ENCODE data around the gene ITGB1BP1. TPM values are rescaled to one million over a fixed set of nuclear protein-coding genes. Genes with fewer than 3 reads are reported as not detected.
"Not testable (repeated sequence)": the region's sequence is repeated elsewhere in the genome, so short reads cannot be mapped to it uniquely, and the experiment has no call there.

Gene ITGB1BP1
- total RNA-seq, 4 donors from 2014 or later = 14.3 to 39.1 (median 32.6) TPM

DNA sequence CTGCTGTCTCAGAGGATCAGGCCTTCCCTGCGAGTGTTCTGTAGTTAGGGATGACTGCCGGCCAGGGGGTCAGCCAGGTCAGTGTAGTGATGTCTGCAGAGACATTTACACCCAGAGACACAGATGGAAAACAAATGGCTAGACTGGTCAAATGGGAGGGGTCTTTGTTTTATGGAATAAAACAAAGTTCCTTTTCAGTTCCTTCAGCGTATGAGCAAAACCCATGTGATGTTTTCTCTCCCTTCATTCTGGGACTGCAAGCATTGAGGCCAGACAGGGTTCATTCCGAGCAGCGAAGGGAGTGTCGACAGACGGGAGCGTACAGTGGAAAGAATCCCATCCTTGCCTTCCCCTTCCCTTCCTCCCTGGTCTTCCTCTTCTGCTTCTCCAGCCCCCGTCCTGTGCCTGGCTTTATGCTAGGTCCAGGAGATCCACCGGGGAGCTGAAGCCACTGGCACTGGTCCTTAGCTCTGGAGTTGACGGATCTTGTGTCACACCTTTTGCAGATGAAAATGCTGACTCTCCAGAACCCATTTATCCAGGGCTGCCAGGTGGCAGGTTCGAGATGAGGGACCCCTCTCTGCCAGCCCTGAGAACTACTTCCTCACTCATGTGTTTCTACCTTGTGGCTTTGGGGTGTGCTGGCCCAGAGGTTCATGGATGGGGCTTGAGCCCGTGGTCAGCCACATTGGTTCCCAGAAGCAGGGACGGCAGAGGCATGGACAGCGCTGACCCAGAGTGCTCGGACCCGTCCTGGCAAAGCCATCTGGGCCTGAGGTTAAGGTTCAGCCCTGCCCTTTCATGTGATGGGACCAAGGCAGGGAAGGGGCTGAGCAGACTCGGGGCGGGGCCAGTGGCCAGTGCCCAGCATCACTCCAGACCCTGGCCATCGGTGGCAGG, 24.2 kb downstream of the ITGB1BP1 start:
- 66 to 83% methylated on average over 10 to 17 of the region's 20 CpGs for WGBS, 2 donors
- no peak overlapping the region for H3K4me3 ChIP-seq
- no peaks in the 10 kb centered on the region for H3K27me3 ChIP-seq
- peaks cover 0 to 62% (median 0%) of the 10 kb centered on the region in 3 donors for H3K36me3 ChIP-seq
- TF ChIP-seq, protein P1, sequence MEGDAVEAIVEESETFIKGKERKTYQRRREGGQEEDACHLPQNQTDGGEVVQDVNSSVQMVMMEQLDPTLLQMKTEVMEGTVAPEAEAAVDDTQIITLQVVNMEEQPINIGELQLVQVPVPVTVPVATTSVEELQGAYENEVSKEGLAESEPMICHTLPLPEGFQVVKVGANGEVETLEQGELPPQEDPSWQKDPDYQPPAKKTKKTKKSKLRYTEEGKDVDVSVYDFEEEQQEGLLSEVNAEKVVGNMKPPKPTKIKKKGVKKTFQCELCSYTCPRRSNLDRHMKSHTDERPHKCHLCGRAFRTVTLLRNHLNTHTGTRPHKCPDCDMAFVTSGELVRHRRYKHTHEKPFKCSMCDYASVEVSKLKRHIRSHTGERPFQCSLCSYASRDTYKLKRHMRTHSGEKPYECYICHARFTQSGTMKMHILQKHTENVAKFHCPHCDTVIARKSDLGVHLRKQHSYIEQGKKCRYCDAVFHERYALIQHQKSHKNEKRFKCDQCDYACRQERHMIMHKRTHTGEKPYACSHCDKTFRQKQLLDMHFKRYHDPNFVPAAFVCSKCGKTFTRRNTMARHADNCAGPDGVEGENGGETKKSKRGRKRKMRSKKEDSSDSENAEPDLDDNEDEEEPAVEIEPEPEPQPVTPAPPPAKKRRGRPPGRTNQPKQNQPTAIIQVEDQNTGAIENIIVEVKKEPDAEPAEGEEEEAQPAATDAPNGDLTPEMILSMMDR (IDR thresholded peaks at IDR 0.05) = no peak
- no peak for TF ChIP-seq POLR2A (IDR thresholded peaks at IDR 0.05)
- no peaks in the 10 kb centered on the region for H3K9me3 ChIP-seq
- intact Hi-C loops (cut with DNase I) = no loop called here
- DNase-seq = no peak
- peak overlapping the region in 3 of 4 donors; percentile 35 to 87 (median 73) for H3K27ac ChIP-seq
- peaks cover 3 to 39% (median 6%) of the 10 kb centered on the region in 3 donors for H3K4me1 ChIP-seq

DNA sequence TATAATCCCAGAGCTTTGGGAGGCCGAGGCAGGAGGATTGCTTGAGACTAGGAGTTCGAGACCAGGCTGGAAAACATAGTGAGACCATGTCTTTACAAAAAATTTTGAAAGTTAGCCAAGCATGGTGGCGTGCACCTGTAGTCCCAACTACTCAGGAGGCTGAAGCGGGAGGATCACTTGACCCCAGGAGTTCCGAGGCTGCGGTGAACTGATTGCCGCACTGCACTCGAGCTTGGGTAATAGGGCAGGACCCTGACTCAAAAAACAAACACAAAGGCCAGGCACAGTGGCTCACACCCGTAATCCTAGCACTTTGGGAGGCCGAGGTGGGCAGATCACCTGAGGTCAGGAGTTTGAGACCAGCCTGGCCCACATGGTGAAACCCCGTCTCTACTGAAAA, 25.1 kb downstream of the ITGB1BP1 start:
- intact Hi-C loops (cut with DNase I); DNase-seq; H3K27me3 ChIP-seq; H3K9me3 ChIP-seq; H3K4me3 ChIP-seq: not testable (repeated sequence)
- Histone ChIP-seq H3K36me3 (peaks cover 0 to 54% (median 0%) of the 10 kb centered on the region in 3 donors), H3K27ac (peak overlapping the region in 3 of 4 donors; percentile 19 to 69 (median 55)), H3K4me1 (peaks cover 3 to 36% (median 8%) of the 10 kb centered on the region in 3 donors)
- WGBS, 2 donors = 91 to 93% methylated on average over 10 to 11 of the region's 11 CpGs

DNA sequence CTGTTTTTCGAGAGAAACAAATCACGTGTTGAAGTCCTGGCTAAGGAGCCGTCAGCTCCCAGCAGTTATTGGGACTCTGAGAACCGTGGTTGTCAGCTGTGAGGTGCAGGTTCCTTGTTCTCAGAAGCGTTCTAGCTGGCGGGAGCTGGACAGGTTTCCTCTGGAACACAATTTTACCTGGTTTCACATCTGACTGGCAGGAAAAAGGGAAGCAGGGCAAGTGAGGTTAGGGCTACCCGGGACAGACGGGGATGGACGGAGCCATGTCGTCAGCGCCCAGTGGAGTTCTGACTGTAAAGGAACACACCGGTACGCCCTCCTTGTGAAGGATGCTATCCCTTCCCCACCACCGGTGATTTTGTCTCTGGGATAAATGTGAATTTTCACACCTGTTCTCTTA, 26.1 kb downstream of the ITGB1BP1 start:
- no peak for DNase-seq
- Histone ChIP-seq H3K4me1 (peaks cover 3 to 46% (median 9%) of the 10 kb centered on the region in 3 donors), H3K9me3 (no peaks in the 10 kb centered on the region), H3K27me3 (no peaks in the 10 kb centered on the region), H3K27ac (no peak overlapping the region), H3K4me3 (no peak overlapping the region), H3K36me3 (peaks cover 0 to 48% (median 0%) of the 10 kb centered on the region in 3 donors)
- WGBS, 2 donors = 89% methylated on average over 13 to 14 of the region's 14 CpGs
- TF ChIP-seq, protein P1 (IDR thresholded peaks at IDR 0.05) = no peak
- no peak for TF ChIP-seq POLR2A (IDR thresholded peaks at IDR 0.05)
- intact Hi-C loops (cut with DNase I) = no loop called here

DNA sequence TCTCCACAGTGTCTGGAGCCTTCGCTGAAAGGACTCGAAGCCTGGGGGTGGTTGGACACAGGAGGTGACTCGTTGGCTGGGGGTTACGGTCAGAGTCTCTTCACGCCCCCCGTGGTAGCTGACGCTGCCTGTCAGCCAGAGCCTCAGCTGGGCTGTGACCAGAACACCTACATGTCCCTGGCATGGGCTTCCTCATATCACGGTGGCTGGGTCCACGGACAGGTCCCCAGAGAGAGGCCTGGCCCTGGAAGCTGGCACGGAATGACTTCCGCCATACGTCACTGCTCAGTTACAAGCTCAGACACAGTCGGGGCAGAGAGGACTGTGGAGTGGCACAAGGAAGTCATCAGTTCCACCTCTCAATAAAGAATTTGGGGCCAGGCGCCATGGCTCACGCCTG, 28.5 kb downstream of the ITGB1BP1 start:
- Histone ChIP-seq H3K4me1 (peaks cover 0 to 29% (median 9%) of the 10 kb centered on the region in 3 donors), H3K9me3 (no peaks in the 10 kb centered on the region), H3K4me3 (no peak overlapping the region), H3K27me3 (no peaks in the 10 kb centered on the region), H3K36me3 (peaks cover 0 to 46% (median 0%) of the 10 kb centered on the region in 3 donors), H3K27ac (no peak overlapping the region)
- WGBS, 2 donors = 95 to 100% methylated on average over 1 to 9 of the region's 15 CpGs
- intact Hi-C loops (cut with DNase I) = no loop called here
- no peak for DNase-seq
- no peak for TF ChIP-seq POLR2A (IDR thresholded peaks at IDR 0.05)
- TF ChIP-seq, protein P1 (IDR thresholded peaks at IDR 0.05) = no peak

DNA sequence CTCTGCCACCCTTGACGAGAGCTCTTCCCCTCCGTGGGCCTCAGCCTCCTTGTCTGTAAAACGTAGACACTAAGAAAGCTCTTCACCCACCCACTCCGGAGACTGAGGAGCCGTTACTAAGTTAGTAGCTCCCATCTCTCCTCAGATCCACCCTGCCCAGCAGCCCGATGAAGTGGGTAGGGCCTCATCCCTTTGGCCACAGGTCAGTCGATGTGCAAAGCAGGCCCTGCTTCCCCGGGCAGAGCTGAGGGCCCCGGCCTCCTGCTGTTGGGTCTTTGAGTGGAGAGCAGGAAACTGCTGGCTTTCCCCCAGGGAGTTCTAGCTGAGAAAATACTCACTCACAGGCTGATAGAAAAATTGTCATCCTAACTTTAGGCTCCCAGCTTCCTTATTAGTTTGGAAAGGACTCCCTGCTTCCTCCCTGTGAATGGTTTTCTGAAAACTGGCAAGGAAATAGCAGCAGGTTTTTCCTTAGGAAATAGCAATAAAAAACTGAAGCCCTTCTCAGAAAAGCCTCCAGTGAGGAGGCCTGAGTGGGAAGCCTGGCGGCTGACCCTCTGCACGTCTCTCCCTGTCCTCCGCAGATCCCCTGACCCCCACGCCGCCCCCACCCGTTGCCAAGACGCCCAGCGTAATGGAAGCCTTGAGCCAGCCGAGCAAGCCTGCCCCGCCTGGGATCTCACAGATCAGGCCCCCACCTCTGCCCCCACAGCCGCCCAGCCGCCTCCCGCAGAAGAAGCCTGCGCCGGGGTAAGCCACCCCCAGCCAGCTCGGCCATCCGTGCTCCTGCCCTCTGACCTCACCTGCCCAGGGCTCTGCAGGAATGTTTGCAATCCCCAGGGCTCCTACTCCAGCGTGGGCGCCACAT, 30.2 kb downstream of the ITGB1BP1 start:
- no peak for TF ChIP-seq POLR2A (IDR thresholded peaks at IDR 0.05)
- TF ChIP-seq, protein P1 (IDR thresholded peaks at IDR 0.05) = no peak
- peak overlapping the region; percentile 6 to 78 (median 64) for H3K27ac ChIP-seq
- 63 to 75% methylated on average over 4 to 17 of the region's 28 CpGs for WGBS, 2 donors

More for the DNA sequence above, 30.2 kb downstream of the ITGB1BP1 start:
- H3K36me3 ChIP-seq = peaks cover 0 to 63% (median 0%) of the 10 kb centered on the region in 3 donors
- intact Hi-C loops (cut with DNase I) = no loop called here
- H3K4me1 ChIP-seq = peaks cover 0 to 15% (median 4%) of the 10 kb centered on the region in 3 donors
- H3K9me3 ChIP-seq = no peaks in the 10 kb centered on the region
- no peaks in the 10 kb centered on the region for H3K27me3 ChIP-seq
- no peak overlapping the region for H3K4me3 ChIP-seq
- no peak for DNase-seq
